ENCODE measurements around the gene ZFYVE28.

DNA sequence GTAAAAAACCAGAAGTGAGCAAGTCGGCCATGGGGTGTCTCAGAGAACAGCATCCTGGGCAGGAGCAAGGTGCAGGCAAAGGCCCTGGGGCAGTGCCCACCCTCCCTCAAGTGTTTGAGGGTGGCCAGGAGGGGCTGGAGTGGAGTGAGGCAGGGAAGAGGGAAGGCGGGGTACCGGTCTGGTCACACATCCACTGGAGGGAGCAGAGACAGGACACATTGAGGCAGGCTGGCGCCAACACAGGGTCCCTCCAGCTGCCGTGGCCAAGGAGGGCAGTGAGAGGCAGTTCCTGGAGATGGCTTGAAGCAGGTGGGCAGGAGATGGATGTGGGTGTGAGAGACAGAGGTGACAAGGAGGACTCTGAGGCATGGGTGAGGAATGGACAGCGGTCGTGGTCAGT lies 30.1 kb upstream of the ZFYVE28 start:
- TF ChIP-seq EZH2 (IDR thresholded peaks at IDR 0.05; ENCODE audit: insufficient read depth, poor library complexity, severe bottlenecking), result no peak
- TF ChIP-seq EZH2phosphoT487 (IDR thresholded peaks at IDR 0.05; ENCODE audit: insufficient read depth, low read depth), result no peak
